ENCODE data around the gene CAMK2A.

DNA sequence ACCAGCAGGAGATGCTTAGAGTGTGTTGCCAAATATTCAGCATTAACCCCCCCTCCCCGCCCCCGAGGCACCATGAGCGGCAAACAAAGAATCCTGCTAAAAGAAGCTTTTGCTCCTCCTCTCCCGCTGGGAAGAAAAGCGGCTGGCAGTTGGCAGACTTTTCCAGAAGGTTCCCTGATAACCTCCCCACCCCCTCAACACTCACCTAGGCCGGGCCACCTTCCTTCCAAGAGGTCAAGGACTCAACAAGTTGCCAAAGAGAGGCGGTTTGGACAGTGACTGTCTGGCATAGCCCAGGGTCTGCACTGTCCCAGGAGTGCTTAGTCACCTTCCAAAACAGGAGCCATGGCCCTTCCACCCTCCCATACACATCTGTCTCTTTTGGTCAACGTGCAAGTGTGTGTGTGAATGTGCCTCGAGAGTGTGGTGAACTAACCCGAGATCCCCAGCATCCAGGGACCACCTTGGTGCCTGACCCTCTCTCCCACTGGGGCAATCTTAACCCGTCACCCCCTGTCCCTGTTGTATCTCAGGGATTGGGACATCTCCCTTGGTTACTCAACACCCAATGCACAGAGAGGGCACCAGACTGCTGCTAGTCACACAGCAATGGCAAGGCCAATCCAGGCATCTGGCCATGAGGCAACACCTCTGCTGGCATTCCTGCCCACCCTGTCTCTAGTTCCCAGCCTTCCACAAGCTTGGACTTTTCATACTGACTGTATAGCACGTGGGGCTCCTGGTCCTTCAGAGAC is 18.9 kb downstream of the CAMK2A start:
- TF ChIP-seq, protein P1, sequence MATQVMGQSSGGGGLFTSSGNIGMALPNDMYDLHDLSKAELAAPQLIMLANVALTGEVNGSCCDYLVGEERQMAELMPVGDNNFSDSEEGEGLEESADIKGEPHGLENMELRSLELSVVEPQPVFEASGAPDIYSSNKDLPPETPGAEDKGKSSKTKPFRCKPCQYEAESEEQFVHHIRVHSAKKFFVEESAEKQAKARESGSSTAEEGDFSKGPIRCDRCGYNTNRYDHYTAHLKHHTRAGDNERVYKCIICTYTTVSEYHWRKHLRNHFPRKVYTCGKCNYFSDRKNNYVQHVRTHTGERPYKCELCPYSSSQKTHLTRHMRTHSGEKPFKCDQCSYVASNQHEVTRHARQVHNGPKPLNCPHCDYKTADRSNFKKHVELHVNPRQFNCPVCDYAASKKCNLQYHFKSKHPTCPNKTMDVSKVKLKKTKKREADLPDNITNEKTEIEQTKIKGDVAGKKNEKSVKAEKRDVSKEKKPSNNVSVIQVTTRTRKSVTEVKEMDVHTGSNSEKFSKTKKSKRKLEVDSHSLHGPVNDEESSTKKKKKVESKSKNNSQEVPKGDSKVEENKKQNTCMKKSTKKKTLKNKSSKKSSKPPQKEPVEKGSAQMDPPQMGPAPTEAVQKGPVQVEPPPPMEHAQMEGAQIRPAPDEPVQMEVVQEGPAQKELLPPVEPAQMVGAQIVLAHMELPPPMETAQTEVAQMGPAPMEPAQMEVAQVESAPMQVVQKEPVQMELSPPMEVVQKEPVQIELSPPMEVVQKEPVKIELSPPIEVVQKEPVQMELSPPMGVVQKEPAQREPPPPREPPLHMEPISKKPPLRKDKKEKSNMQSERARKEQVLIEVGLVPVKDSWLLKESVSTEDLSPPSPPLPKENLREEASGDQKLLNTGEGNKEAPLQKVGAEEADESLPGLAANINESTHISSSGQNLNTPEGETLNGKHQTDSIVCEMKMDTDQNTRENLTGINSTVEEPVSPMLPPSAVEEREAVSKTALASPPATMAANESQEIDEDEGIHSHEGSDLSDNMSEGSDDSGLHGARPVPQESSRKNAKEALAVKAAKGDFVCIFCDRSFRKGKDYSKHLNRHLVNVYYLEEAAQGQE (IDR thresholded peaks at IDR 0.05): no peak
- TF ChIP-seq, protein P2, sequence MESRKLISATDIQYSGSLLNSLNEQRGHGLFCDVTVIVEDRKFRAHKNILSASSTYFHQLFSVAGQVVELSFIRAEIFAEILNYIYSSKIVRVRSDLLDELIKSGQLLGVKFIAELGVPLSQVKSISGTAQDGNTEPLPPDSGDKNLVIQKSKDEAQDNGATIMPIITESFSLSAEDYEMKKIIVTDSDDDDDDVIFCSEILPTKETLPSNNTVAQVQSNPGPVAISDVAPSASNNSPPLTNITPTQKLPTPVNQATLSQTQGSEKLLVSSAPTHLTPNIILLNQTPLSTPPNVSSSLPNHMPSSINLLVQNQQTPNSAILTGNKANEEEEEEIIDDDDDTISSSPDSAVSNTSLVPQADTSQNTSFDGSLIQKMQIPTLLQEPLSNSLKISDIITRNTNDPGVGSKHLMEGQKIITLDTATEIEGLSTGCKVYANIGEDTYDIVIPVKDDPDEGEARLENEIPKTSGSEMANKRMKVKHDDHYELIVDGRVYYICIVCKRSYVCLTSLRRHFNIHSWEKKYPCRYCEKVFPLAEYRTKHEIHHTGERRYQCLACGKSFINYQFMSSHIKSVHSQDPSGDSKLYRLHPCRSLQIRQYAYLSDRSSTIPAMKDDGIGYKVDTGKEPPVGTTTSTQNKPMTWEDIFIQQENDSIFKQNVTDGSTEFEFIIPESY (IDR thresholded peaks at IDR 0.05): no peak
- TF ChIP-seq CTCF (IDR thresholded peaks at IDR 0.05; ENCODE audit: low read depth, low read length, missing input control) (no peak), FOXA2 (IDR thresholded peaks at IDR 0.05) (no peak), TAF1 (conservative IDR thresholded peaks at IDR 0.05) (no peak), JUND (IDR thresholded peaks at IDR 0.05) (no peak), FOXA1 (IDR thresholded peaks at IDR 0.05) (no peak), GABPA (IDR thresholded peaks at IDR 0.05 in 1 of 2, conservative IDR thresholded peaks at IDR 0.05 in 1 of 2) (no peak), RAD21 (IDR thresholded peaks at IDR 0.05) (no peak), RXRA (IDR thresholded peaks at IDR 0.05) (no peak), SP1 (IDR thresholded peaks at IDR 0.05) (no peak), EGR1 (IDR thresholded peaks at IDR 0.05; ENCODE audit: low read depth in 2 of 2) (no peak)
